Effector CD8-positive, alpha-beta T cell (primary cell): ENCODE results near the gene NCOA1.
"Not testable (repeated sequence)": the region's sequence is repeated elsewhere in the genome, so short reads cannot be mapped to it uniquely, and the experiment has no call there.

Source experiments
- DNase-seq: peaks from one replicate; lab custom pipeline; 2025; lab: John Stamatoyannopoulos, UW

NCOA1 gene

GRCh38 chr2:24474053-24474452, 17.0 kb upstream of the NCOA1 start:
- no peak for DNase-seq

GRCh38 chr2:24477229-24477628, 13.8 kb upstream of the NCOA1 start:
- no peak for DNase-seq

GRCh38 chr2:24478243-24478642, 12.8 kb upstream of the NCOA1 start:
- no peak for DNase-seq

GRCh38 chr2:24480245-24480644, 10.8 kb upstream of the NCOA1 start:
- no peak for DNase-seq

GRCh38 chr2:24482251-24482971, 8.6 kb upstream of the NCOA1 start:
- DNase-seq: no peak

- no peak for DNase-seq
Observed at GRCh38 chr2:24482972-24483300, 8.1 kb upstream of the NCOA1 start.

GRCh38 chr2:24484677-24485076, 6.4 kb upstream of the NCOA1 start:
- not testable (repeated sequence) for DNase-seq

- DNase-seq: no peak
Observed at GRCh38 chr2:24485197-24485596, 5.9 kb upstream of the NCOA1 start.

GRCh38 chr2:24486636-24487205, 4.3 kb upstream of the NCOA1 start:
- no peak for DNase-seq

GRCh38 chr2:24489465-24490180, 1.4 kb upstream of the NCOA1 start:
- no peak for DNase-seq

GRCh38 chr2:24490181-24490689, 819 bp upstream of the NCOA1 start:
- no peak for DNase-seq

- peak; percentile 65 for DNase-seq
Observed at GRCh38 chr2:24491542-24492420, 727 bp downstream of the NCOA1 start.

- no peak for DNase-seq
Observed at GRCh38 chr2:24492421-24493279, 1.6 kb downstream of the NCOA1 start.

- no peak for DNase-seq
Observed at GRCh38 chr2:24493713-24494112, 2.7 kb downstream of the NCOA1 start.

GRCh38 chr2:24494410-24494809, 3.4 kb downstream of the NCOA1 start:
- DNase-seq: no peak

GRCh38 chr2:24495451-24495850, 4.4 kb downstream of the NCOA1 start:
- no peak for DNase-seq

- DNase-seq: no peak
Observed at GRCh38 chr2:24496959-24497358, 5.9 kb downstream of the NCOA1 start.

- no peak for DNase-seq
Observed at GRCh38 chr2:24497685-24498084, 6.6 kb downstream of the NCOA1 start.

- DNase-seq: no peak
Observed at GRCh38 chr2:24498121-24498520, 7.1 kb downstream of the NCOA1 start.

GRCh38 chr2:24501813-24502212, 10.8 kb downstream of the NCOA1 start:
- DNase-seq: no peak
